GM23338 (cell line): Measurements from ENCODE around the gene KCNAB1. TPM values are rescaled to one million over a fixed set of nuclear protein-coding genes. Genes with fewer than 3 reads are reported as not detected.

Experiments used
- ATAC-seq: fragments of 200-7000 bp; cut with Tn5 transposase; 3 replicates; pipeline ENCODE4 v1.9.1; 2020
- DNase-seq: peaks from one replicate; pipeline ENCODE4 v3.0.0-alpha.2; 2015; ENCODE audit warnings: low spot score
- H2AFZ ChIP-seq: fragments of 200-600 bp; sonication (generic); 2 replicates; pipeline ENCODE4 v1.8.0; 2016; ENCODE audit warnings: antibody characterized with exemption, mild to moderate bottlenecking, moderate library complexity
- H3F3A ChIP-seq: fragments of 200-600 bp; sonication (generic); replicated peaks from 2 replicates; pipeline ENCODE4 v1.8.0; 2017; ENCODE audit warnings: antibody characterized with exemption, mixed run types, low read depth
- H3K27ac ChIP-seq: fragments of 200-600 bp; sonication (generic); 2 replicates; pipeline ENCODE4 v1.6.1; 2016; ENCODE audit warnings: low read depth
- H3K27me3 ChIP-seq: fragments of 200-600 bp; sonication (generic); 2 replicates; pipeline ENCODE4 v1.8.0; 2016; ENCODE audit warnings: mild to moderate bottlenecking, mixed run types, moderate library complexity; ENCODE audit not compliant: insufficient read depth
- H3K36me3 ChIP-seq: fragments of 200-600 bp; sonication (generic); 2 replicates; pipeline ENCODE4 v1.8.0; 2016; ENCODE audit warnings: mild to moderate bottlenecking; ENCODE audit not compliant: insufficient read depth
- H3K4me1 ChIP-seq: fragments of 200-600 bp; sonication (generic); 2 replicates; pipeline ENCODE4 v1.8.0; 2016; ENCODE audit warnings: mild to moderate bottlenecking, moderate library complexity; ENCODE audit not compliant: insufficient read depth
- H3K4me2 ChIP-seq: fragments of 200-600 bp; sonication (generic); 2 replicates; pipeline ENCODE4 v1.7.1; 2017; ENCODE audit warnings: mixed run types
- H3K4me3 ChIP-seq: fragments of 200-600 bp; sonication (generic); 2 replicates; pipeline ENCODE4 v1.6.1; 2016; ENCODE audit warnings: mixed run types
- H3K79me2 ChIP-seq: fragments of 200-600 bp; sonication (generic); replicated peaks from 2 replicates; pipeline ENCODE4 v1.8.0; 2017; ENCODE audit warnings: mild to moderate bottlenecking; ENCODE audit not compliant: insufficient read depth
- H3K9me2 ChIP-seq: fragments of 200-600 bp; sonication (generic); 2 replicates; pipeline ENCODE4 v1.8.0; 2017; ENCODE audit not compliant: insufficient read depth
- H4K20me1 ChIP-seq: fragments of 200-600 bp; sonication (generic); replicated peaks from 2 replicates; pipeline ENCODE4 v1.8.0; 2017; ENCODE audit warnings: mild to moderate bottlenecking; ENCODE audit not compliant: insufficient read depth
- H3K27ac Mint-ChIP-seq: 2 replicates; pipeline ENCODE4 v1.8.0; 2020; ENCODE audit warnings: inconsistent platforms, mild to moderate bottlenecking, moderate library complexity, mixed read lengths
- H3K27me3 Mint-ChIP-seq: 3 replicates; pipeline ENCODE4 v1.8.0; 2022; ENCODE audit warnings: low read depth, mild to moderate bottlenecking, moderate library complexity, mixed read lengths, inconsistent platforms; ENCODE audit not compliant: insufficient read depth, poor library complexity
- H3K36me3 Mint-ChIP-seq: 3 replicates; pipeline ENCODE4 v1.8.0; 2021; ENCODE audit warnings: low read depth, mild to moderate bottlenecking, inconsistent platforms, moderate library complexity, mixed read lengths
- H3K4me1 Mint-ChIP-seq: 3 replicates; pipeline ENCODE4 v1.8.0; 2020; ENCODE audit warnings: mild to moderate bottlenecking, inconsistent platforms, mixed read lengths
- H3K4me3 Mint-ChIP-seq: 3 replicates; pipeline ENCODE4 v1.8.0; 2021; ENCODE audit warnings: moderate library complexity, mild to moderate bottlenecking, inconsistent platforms, mixed read lengths
- H3K9me3 Mint-ChIP-seq: 3 replicates; pipeline ENCODE4 v1.8.0; 2020; ENCODE audit warnings: moderate library complexity, mild to moderate bottlenecking, inconsistent platforms, mixed read lengths
- CTCF ChIP-seq, 2 experiments: fragments of 200-600 bp in 1 of 2; sonication (generic) in 1 of 2; conservative IDR thresholded peaks; 2 replicates each; pipeline versions ENCODE4 v1.5.1 to v1.6.1; 2016 to 2017; ENCODE audit warnings: antibody characterized with exemption in 2 of 2, low read depth in 2 of 2, mild to moderate bottlenecking in 2 of 2, moderate library complexity in 1 of 2
- JUNB ChIP-seq: IDR thresholded peaks from one replicate; pipeline ENCODE4 v1.6.1; 2016; ENCODE audit warnings: antibody characterized with exemption; ENCODE audit not compliant: unreplicated experiment
- STAT1 ChIP-seq: IDR thresholded peaks from one replicate; pipeline ENCODE4 v1.6.1; 2016; ENCODE audit warnings: antibody characterized with exemption; ENCODE audit not compliant: unreplicated experiment
- ZNF114 ChIP-seq: fragments of 250-450 bp; sonication (Bioruptor Pico); IDR thresholded peaks from 2 replicates; pipeline ENCODE4 v1.5.0; 2020; ENCODE audit warnings: mild to moderate bottlenecking, moderate library complexity
- ZNF462 ChIP-seq: fragments of 250-450 bp; sonication (Bioruptor Pico); IDR thresholded peaks from 2 replicates; pipeline ENCODE4 v1.5.0; 2020; ENCODE audit warnings: mild to moderate bottlenecking, moderate library complexity
- polyA plus RNA-seq: library from polyadenylated mRNA; unstranded; fragments of >200 nt; fragmentation: Nextera tagmentation; extraction: Ambion mirVana; gene quantifications from 2 replicates; pipeline ENCODE4 v1.2.1, GENCODE V29; 2016
- total RNA-seq: library from RNA; depleted of rRNA; stranded (reverse); fragments of >200 nt; shearing (Covaris generic); gene quantifications from 2 replicates; pipeline ENCODE4 v1.2.3, GENCODE V29; 2014

Gene KCNAB1
- total and polyA plus RNA-seq, 2 experiments from 2014 or later: 0.69 to 2.6 TPM

GRCh38 chr3:156271508-156271907, 151.1 kb downstream of the KCNAB1 start (continued):
- TF ChIP-seq ZNF462 (CRISPR knock-in tag) (no peak), STAT1 (no peak), JUNB (no peak)

GRCh38 chr3:156271995-156272719, 151.8 kb downstream of the KCNAB1 start:
- DNase-seq: peak; percentile 14
- no peaks in the 10 kb centered on the region for H3K4me1 Mint-ChIP-seq
- H3K27me3 Mint-ChIP-seq: no peaks in the 10 kb centered on the region
- H3K27ac ChIP-seq: no peak overlapping the region
- no peaks in the 10 kb centered on the region for H3K79me2 ChIP-seq
- H3K27me3 ChIP-seq: no peaks in the 10 kb centered on the region
- peaks cover 8% of the 10 kb centered on the region; the same call in 1 of the 2 replicates for H3K9me2 ChIP-seq
- no peak overlapping the region for H3K4me3 ChIP-seq
- ATAC-seq: peak; percentile 88
- TF ChIP-seq ZNF114 (CRISPR knock-in tag) (no peak), CTCF (conservative IDR thresholded peaks at IDR 0.05; ENCODE audit: low read depth in 2 of 2) (0 out of 4 replicates have a peak, but pooled peaks of 1 of the 2 experiments have one; percentile 20)
- H3K4me1 ChIP-seq: no peaks in the 10 kb centered on the region
- H3K36me3 Mint-ChIP-seq: no peaks in the 10 kb centered on the region
- no peaks in the 10 kb centered on the region for H4K20me1 ChIP-seq
- H3K4me3 Mint-ChIP-seq: no peak overlapping the region
- H2AFZ ChIP-seq: no peak overlapping the region; the same call in 1 of the 2 replicates
- H3F3A ChIP-seq: no peaks in the 10 kb centered on the region
- no peaks in the 10 kb centered on the region for H3K36me3 ChIP-seq
- no peaks in the 10 kb centered on the region for H3K9me3 Mint-ChIP-seq
- no peak overlapping the region for H3K27ac Mint-ChIP-seq
- no peak overlapping the region for H3K4me2 ChIP-seq
